PC-9 (cell line): ENCODE results near the gene TMEM131L. TPM values are rescaled to one million over a fixed set of nuclear protein-coding genes. Genes with fewer than 3 reads are reported as not detected.

Source experiments
- BruUV-seq: library from RNA; stranded (reverse); fragments of 400-500 nt; replicated peaks from 2 replicates; lab custom pipeline; 2021; lab: Mats Ljungman, UMichigan
- CTCF ChIA-PET: fragments of 300-600 bp; sonication (Branson Sonifier 250); formaldehyde crosslinking; loops from one replicate; lab custom pipeline; 2022; ENCODE audit warnings: antibody characterized with exemption; lab: Charles Lee
- POLR2A ChIA-PET: fragments of 300-600 bp; sonication (Branson Sonifier 250); formaldehyde crosslinking; loops from one replicate; lab custom pipeline; 2022; ENCODE audit warnings: antibody characterized with exemption; ENCODE audit not compliant: unreplicated experiment; lab: Charles Lee
- DNase-seq, 2 experiments: peaks; one replicate each; pipeline versions ENCODE4 v3.0.0 to v3.0.0-alpha.2; 2015 to 2022; ENCODE audit warnings: mixed read lengths in 1 of 2
- H2AFZ ChIP-seq: fragments of 200-600 bp; sonication (generic); 2 replicates; pipeline ENCODE4 v1.8.1; 2017; ENCODE audit warnings: antibody characterized with exemption
- H3F3A ChIP-seq: fragments of 200-600 bp; sonication (generic); 2 replicates; pipeline ENCODE4 v1.8.1; 2017; ENCODE audit warnings: antibody characterized with exemption, mild to moderate bottlenecking, low read depth; ENCODE audit not compliant: insufficient read depth
- H3K27ac ChIP-seq: fragments of 200-600 bp; sonication (generic); 2 replicates; pipeline ENCODE4 v1.6.1; 2016; ENCODE audit warnings: mixed run types
- H3K27me3 ChIP-seq: fragments of 200-600 bp; sonication (generic); 2 replicates; pipeline ENCODE4 v1.6.1; 2016; ENCODE audit warnings: low read depth, mixed run types; ENCODE audit not compliant: insufficient read depth
- H3K36me3 ChIP-seq: fragments of 200-600 bp; sonication (generic); 2 replicates; pipeline ENCODE4 v1.6.1; 2016; ENCODE audit warnings: low read depth, mixed run types
- H3K4me1 ChIP-seq: fragments of 200-600 bp; sonication (generic); replicated peaks from 2 replicates; pipeline ENCODE4 v1.6.1; 2016; ENCODE audit warnings: mixed run types; ENCODE audit not compliant: insufficient read depth
- H3K4me2 ChIP-seq: fragments of 200-600 bp; sonication (generic); 2 replicates; pipeline ENCODE4 v1.6.1; 2017; ENCODE audit warnings: mixed run types
- H3K4me3 ChIP-seq: fragments of 200-600 bp; sonication (generic); 2 replicates; pipeline ENCODE4 v1.6.1; 2016; ENCODE audit warnings: mixed run types
- H3K79me2 ChIP-seq: fragments of 200-600 bp; sonication (generic); 2 replicates; pipeline ENCODE4 v1.6.1; 2017; ENCODE audit warnings: low read depth, mixed run types
- H3K9me2 ChIP-seq: fragments of 200-600 bp; sonication (generic); 2 replicates; pipeline ENCODE4 v1.8.1; 2017; ENCODE audit warnings: mild to moderate bottlenecking; ENCODE audit not compliant: insufficient read depth
- H3K9me3 ChIP-seq: fragments of 200-600 bp; sonication (generic); 2 replicates; pipeline ENCODE4 v1.8.1; 2016; ENCODE audit warnings: low read depth; ENCODE audit not compliant: insufficient read depth
- H4K20me1 ChIP-seq: fragments of 200-600 bp; sonication (generic); 2 replicates; pipeline ENCODE4 v1.8.1; 2017; ENCODE audit not compliant: insufficient read depth
- CTCF ChIP-seq: fragments of 200-600 bp; sonication (generic); conservative IDR thresholded peaks from 2 replicates; pipeline ENCODE4 v1.6.1; 2017; ENCODE audit warnings: mixed run types, antibody characterized with exemption, mild to moderate bottlenecking, moderate library complexity
- EZH2 ChIP-seq: fragments of 200-600 bp; sonication (generic); IDR thresholded peaks from 2 replicates; pipeline ENCODE4 v1.8.0; 2017; ENCODE audit warnings: antibody characterized with exemption, low read depth
- intact Hi-C: fragments of 100-400 bp; cut with micrococcal nuclease; formaldehyde crosslinking; loops from one replicate; pipeline ENCODE4 v1.10.0; 2022; ENCODE audit not compliant: unreplicated experiment
- total RNA-seq: library from RNA; stranded (reverse); gene quantifications from 2 replicates; pipeline ENCODE4 v1.2.3, GENCODE V29; 2021

TMEM131L gene
- total RNA-seq, 1 experiment from 2014 or later, result 3.8 TPM

- peak overlapping the region; percentile 87 for H3K4me3 ChIP-seq
- peak; percentile 76 to 80 for DNase-seq
- no peaks in the 10 kb centered on the region for H3K9me3 ChIP-seq
- peaks cover 36% of the 10 kb centered on the region for H3K4me1 ChIP-seq
- no TSS peak for BruUV-seq
- no peaks in the 10 kb centered on the region for H4K20me1 ChIP-seq
- peaks cover 5% of the 10 kb centered on the region for H3K79me2 ChIP-seq
- peaks cover 22% of the 10 kb centered on the region for H3F3A ChIP-seq
- peak overlapping the region; percentile 88 for H2AFZ ChIP-seq
- H3K27ac ChIP-seq, result peak overlapping the region; percentile 62
- H3K27me3 ChIP-seq, result no peaks in the 10 kb centered on the region
- ChIA-PET POLR2A (interaction anchor here (0.6 to 0.7 kb wide), 2 partner anchors 20 to 89 kb away, joined by 3 to 8 read pairs; no protein-coding TSS in a partner anchor), CTCF (interaction anchor here (0.7 to 1.7 kb wide), 3 partner anchors 87 to 107 kb away, joined by 3 to 7 read pairs (median 3); no protein-coding TSS in a partner anchor)
- no peaks in the 10 kb centered on the region for H3K36me3 ChIP-seq
- H3K4me2 ChIP-seq, result peak overlapping the region; percentile 96
- H3K9me2 ChIP-seq, result no peaks in the 10 kb centered on the region
- intact Hi-C loops, result loop anchor here (1.0 to 2.0 kb wide), 2 partner anchors 20 to 107 kb away; no protein-coding TSS in a partner anchor
- TF ChIP-seq EZH2, result no peak
- TF ChIP-seq CTCF, result no peak
Observed at GRCh38 chr4:153466949-153467896, 1.1 kb downstream of the TMEM131L start.

GRCh38 chr4:153467897-153468262 is 1.7 kb downstream of the TMEM131L start:
- Histone ChIP-seq H3K27me3 (no peaks in the 10 kb centered on the region), H4K20me1 (no peaks in the 10 kb centered on the region), H3K36me3 (no peaks in the 10 kb centered on the region), H3K27ac (peak overlapping the region; percentile 62), H3K4me2 (peak overlapping the region; percentile 96), H3F3A (peaks cover 22% of the 10 kb centered on the region), H3K79me2 (peaks cover 9% of the 10 kb centered on the region), H3K9me2 (no peaks in the 10 kb centered on the region), H3K4me1 (peaks cover 37% of the 10 kb centered on the region), H3K4me3 (peak overlapping the region; percentile 87), H2AFZ (no peak overlapping the region), H3K9me3 (no peaks in the 10 kb centered on the region)
- intact Hi-C loops, result loop anchor here (1.0 to 2.0 kb wide), 2 partner anchors 19 to 106 kb away; no protein-coding TSS in a partner anchor
- no peak for TF ChIP-seq EZH2
- no peak for TF ChIP-seq CTCF
- BruUV-seq, result no TSS peak
- ChIA-PET POLR2A (interaction anchor here (0.6 to 0.7 kb wide), 2 partner anchors 20 to 88 kb away, joined by 3 to 8 read pairs; no protein-coding TSS in a partner anchor), CTCF (interaction anchor here (0.7 kb wide), 1 partner anchor 106 kb away, joined by 3 read pairs; no protein-coding TSS in a partner anchor)
- DNase-seq, result no peak

- TF ChIP-seq EZH2, result no peak
- no peak for TF ChIP-seq CTCF
- Histone ChIP-seq H3K79me2 (peaks cover 9% of the 10 kb centered on the region), H4K20me1 (no peaks in the 10 kb centered on the region), H3K4me3 (no peak overlapping the region), H3K9me2 (no peaks in the 10 kb centered on the region), H3K9me3 (no peaks in the 10 kb centered on the region), H2AFZ (no peak overlapping the region), H3K27me3 (no peaks in the 10 kb centered on the region), H3K4me2 (peak overlapping the region; percentile 96; the same call in 1 of the 2 replicates), H3K36me3 (no peaks in the 10 kb centered on the region), H3F3A (peaks cover 22% of the 10 kb centered on the region), H3K27ac (peak overlapping the region; percentile 62; the same call in 1 of the 2 replicates), H3K4me1 (peaks cover 37% of the 10 kb centered on the region)
- ChIA-PET CTCF (interaction anchor here (0.6 kb wide), 1 partner anchor 28 kb away, joined by 4 read pairs; no protein-coding TSS in a partner anchor), POLR2A (no interaction called here)
- DNase-seq, result no peak
- no TSS peak for BruUV-seq
- intact Hi-C loops, result no loop called here
Observed at GRCh38 chr4:153468587-153468986, 2.4 kb downstream of the TMEM131L start.
